Neural cell (in vitro differentiated cells): ENCODE measurements around the gene SCGB3A1.

ENCODE experiments used
- CTCF ChIP-seq: fragments of 450-650 bp; IDR thresholded peaks from 2 replicates; pipeline ENCODE4 v1.5.1; 2014; ENCODE audit warnings: antibody characterized with exemption, mild to moderate bottlenecking, moderate library complexity; ENCODE audit not compliant: poor library complexity, severe bottlenecking
- EZH2 ChIP-seq: fragments of 200-600, 300-800 bp; shearing (Covaris generic), sonication (generic); IDR thresholded peaks from 2 replicates; pipeline ENCODE4 v1.6.1; 2014; ENCODE audit warnings: antibody characterized with exemption, low read length, borderline replicate concordance, mild to moderate bottlenecking; ENCODE audit not compliant: insufficient read depth, poor library complexity, severe bottlenecking
- MXI1 ChIP-seq: fragments of 450-650 bp; conservative IDR thresholded peaks from 2 replicates; pipeline ENCODE4 v1.6.1; 2014; ENCODE audit warnings: antibody characterized with exemption, mild to moderate bottlenecking; ENCODE audit not compliant: poor library complexity, severe bottlenecking
- SMC3 ChIP-seq: fragments of 450-650 bp; conservative IDR thresholded peaks from 2 replicates; pipeline ENCODE4 v1.6.1; 2014; ENCODE audit warnings: antibody characterized with exemption, mild to moderate bottlenecking, moderate library complexity; ENCODE audit not compliant: poor library complexity

GRCh38 chr5:180623411-180623834 lies 32.1 kb upstream of the SCGB3A1 start:
- TF ChIP-seq CTCF (no peak), EZH2 (no peak), SMC3 (no peak), MXI1 (no peak)
